GM18873 (cell line): ENCODE measurements around the gene TNFRSF9.
"Not testable (repeated sequence)": the region's sequence is repeated elsewhere in the genome, so short reads cannot be mapped to it uniquely, and the experiment has no call there.

Experiments
- ATAC-seq: cut with Tn5 transposase; IDR thresholded peaks from one replicate; pipeline ENCODE4 v1.9.1; 2021; ENCODE audit warnings: mild to moderate bottlenecking, moderate library complexity, moderate number of reproducible peaks; ENCODE audit not compliant: unreplicated experiment, low FRiP score

The TNFRSF9 gene

DNA sequence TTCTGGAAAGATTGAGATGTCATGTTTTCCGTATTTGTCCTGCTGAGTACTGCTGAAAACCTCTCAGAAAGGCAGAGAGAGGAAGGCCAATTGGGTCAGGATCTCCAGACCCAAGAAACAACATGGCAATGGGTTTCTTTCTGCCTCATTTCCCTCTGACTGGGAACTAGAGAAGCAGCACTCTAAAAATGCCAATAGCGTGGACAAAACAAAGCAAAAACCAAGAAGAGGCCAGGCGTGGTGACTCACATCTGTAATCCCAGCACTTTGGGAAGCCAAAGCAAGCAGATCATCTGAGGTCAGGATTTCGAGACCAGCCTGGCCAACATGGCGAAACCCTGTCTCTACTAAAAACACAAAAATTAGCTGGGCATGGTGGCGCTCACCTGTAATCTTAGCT lies 18.3 kb downstream of the TNFRSF9 start:
- ATAC-seq: no peak

GRCh38 chr1:7921796-7922195 lies 18.8 kb downstream of the TNFRSF9 start:
- ATAC-seq: no peak

DNA sequence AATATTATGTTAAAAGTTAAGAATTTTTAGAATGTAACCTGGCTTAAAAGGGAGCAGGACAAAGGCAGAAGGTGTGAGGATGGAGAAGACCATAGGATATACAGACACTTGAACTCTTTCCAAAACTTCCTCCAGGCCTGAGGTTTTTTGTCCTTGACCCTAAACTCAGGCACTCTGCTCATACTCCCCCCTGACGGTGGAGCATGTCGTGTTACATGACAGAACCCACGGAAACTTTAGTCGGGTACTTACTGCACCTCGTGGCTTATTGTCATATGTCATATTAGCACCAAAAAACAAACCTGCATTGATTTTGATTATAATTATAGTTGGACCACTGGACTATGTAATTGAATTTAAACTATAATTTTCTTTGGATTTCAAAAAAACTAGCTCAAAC lies 20.8 kb downstream of the TNFRSF9 start:
- ATAC-seq: no peak

DNA sequence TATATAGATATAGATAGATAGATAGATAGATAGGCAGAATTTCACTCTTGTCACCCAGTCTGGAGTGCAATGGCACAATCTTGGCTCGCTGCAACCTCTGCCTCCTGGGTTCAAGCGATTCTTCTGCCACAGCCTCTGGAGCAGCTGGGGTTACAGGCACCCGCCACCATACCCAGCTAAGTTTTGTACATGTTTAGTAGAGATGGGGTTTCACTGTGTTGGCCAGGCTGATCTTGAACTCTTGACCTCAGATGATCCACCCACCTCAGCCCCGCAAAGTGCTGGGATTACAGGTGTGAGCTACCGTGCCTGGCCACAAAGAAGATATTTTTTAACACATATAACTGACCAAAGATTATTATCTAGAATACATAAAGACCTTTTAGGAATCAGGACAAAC lies 22.7 kb downstream of the TNFRSF9 start:
- not testable (repeated sequence) for ATAC-seq

DNA sequence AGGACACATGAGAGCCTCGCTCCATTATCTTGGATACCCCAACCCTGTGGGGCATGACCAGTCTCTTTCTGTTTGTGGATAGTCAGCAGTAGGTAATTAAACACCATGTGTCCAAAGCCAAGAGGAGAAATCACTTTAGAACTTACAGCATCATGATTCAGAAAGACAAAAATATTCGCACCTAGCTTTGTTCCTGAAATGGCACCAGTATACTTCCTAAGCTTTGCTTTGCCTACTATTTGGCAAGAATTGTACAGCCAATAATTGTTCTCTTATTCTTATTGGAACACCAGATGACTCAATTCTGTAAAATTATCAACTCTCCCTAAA lies 24.2 kb downstream of the TNFRSF9 start:
- ATAC-seq: no peak

DNA sequence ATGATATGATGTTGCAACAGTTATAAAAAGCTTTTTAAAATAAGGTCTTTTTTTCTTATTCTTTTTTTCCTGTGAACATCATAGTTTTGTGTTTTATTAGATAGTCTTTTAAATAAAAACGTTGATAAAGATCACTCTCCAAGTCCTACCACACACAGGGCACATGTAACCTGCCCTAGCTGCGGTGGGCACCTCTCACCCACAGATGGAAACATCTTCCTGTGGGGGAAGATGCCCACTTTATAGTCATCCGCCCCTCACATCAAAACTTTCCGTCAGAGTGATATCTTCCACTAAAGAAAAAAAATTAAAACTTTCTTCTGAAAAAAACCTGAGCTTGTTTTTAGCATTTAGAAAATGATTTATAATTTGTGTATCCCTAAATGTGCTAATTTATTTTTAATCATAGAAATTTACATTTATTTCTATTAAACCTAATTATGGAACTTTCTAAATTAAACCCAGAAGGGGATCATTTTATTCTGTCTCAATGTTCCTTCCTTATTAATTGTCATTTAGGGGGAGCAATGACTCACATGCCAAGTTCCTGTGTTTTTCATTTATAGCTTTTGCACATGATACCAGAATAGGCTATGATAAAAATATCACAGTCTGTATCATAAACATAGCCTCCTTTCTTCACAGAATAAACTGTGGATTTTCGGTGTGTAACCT lies 24.7 kb downstream of the TNFRSF9 start:
- no peak for ATAC-seq

DNA sequence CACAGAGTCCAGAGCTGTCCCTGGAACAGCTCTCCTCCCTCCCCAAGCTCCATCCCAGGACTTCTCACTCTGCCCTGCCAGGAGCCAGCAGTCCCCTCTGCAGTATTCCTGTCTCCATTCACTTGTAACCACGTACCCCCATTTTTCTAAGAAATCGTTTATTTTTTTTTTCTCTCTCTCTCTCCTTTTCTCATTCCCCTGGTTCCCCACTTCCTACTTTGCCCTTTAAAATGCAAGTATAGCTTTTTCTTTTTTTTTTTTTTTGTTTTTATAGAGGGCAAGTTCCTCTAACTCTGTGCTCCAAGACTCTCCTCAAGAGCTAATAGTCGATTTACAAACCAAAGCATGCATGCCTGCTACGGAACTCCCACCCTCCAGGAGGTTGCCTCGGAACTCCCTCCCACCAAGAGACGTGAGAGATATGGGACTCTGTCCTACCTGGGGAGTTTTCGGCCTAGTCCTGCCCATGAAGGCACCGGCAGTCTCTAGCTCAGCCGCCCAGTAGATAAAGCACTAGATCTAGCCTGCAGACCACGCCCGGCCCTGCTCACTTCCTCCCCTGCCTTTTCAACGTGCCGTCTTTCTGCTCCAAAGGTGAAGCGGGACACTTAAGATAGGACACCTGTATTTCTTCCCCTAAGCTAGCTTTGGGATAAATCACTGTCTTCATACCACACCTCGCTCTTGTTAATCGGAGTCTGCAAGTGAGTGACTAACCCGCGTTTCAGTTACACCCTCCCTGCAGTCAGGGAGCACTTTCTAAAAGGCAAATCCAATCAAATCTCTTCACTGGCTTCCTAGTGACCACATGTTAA lies 27.7 kb downstream of the TNFRSF9 start:
- no peak for ATAC-seq

- ATAC-seq: no peak
Observed at GRCh38 chr1:7912145-7912544, 28.5 kb downstream of the TNFRSF9 start.

DNA sequence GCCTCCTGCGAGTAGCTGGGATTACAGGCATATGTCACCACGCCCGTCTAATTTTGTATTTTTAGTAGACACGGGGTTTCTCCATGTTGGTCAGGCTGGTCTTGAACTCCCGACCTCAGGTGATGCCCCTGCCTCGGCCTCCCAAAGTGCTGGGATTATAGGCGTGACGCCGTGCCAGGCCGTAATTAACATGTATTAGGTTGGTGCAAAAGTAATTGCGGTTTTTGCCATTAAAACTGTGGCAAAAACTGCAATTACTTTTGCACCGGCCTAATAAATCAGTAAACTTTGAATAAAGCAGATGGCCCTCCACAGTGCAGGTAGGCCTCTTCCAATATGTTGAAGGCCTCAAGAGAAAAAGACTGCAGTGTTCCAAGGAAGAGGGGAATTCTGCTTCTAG lies 35.4 kb downstream of the TNFRSF9 start:
- no peak for ATAC-seq

DNA sequence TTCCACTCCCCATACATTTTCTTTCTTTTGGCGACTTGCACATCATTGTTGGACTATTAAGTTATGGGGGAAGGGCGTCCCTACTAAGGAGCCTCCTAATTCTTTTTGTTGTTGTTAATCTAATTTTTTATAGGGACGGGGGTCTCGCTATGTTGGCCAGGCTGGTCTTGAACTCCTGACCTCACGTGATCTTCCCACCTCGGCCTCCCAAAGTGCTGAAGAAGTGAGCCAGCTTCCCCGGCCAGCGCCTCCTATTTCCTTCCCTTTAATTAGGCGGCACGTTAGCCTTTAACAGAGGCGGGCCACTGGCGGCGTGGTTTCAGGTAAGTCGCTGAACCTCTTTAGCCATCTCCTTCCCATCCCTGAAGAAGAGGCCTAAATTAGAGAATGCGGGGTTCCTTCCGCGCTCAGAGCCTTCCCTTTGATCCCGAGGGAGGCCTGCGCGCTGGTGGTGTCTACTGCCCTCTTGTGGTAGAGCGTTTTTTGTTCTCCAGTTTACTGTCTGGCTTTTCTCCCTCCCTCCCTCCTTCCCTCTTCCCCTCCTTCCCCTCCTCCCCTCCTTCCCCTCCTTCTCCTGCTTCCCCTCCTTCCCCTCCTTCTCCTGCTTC lies 38.1 kb downstream of the TNFRSF9 start:
- ATAC-seq: no peak

DNA sequence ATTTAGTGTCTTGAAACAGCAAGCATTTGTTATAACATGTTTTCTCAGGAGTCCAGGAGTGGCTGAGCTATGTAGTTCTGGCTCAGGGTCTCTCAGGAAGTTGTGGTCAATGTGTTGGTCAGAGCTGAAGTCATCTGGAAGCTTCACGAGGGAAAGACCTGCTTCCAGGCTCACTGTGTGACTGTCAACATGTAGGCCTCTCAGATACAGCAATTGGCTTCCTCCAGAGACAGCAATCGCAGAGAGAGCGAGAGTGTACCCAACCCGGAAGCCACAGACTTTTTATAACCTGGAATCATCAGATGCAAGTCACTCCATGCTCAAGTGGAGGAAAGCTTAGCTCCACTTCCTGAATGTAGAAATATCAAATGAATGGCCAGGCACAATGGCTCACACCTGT lies 40.9 kb downstream of the TNFRSF9 start:
- no peak for ATAC-seq

- ATAC-seq: no peak
Observed at GRCh38 chr1:7898962-7899361, 41.7 kb downstream of the TNFRSF9 start.

DNA sequence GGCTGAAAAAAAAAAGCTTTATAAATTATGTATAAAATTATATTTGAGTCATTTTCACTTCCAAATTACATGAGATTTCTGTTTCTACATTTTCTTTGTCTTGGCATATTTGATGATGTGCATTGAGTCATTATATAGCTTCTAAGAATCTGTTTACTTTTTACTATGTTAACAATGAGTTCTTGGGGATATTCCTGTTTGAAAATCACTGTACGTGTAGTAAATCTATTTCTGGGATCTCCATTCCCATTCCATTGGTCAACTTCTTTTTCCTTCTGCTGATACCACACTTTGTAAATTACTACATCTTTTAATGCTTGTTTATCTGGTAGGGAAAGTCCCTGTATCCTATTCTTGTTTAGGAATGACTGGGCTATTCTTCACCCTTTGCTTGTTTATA lies 43.6 kb downstream of the TNFRSF9 start:
- ATAC-seq: no peak

GRCh38 chr1:7893529-7894180 lies 47.0 kb downstream of the TNFRSF9 start:
- no peak for ATAC-seq

- no peak for ATAC-seq
Observed at GRCh38 chr1:7891804-7892203, 48.8 kb downstream of the TNFRSF9 start.

DNA sequence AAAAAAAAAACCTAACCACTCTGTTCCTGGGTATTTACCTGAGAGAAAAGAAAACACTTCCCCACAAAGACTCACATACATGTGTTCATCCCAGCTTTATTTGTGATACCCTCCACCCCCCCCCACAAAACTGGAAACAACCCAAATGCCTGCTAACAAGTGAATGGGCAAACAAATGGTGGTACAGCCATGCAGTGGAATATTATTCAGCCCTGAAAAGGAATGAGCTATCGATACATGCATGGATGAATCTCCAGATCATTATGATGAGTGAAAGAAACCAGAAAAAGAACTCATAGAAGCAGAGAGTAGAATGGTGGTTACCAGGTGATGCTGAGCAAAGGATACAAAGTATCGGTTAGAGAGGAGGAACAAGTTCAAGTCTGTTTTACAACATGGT lies 49.8 kb downstream of the TNFRSF9 start:
- no peak for ATAC-seq

DNA sequence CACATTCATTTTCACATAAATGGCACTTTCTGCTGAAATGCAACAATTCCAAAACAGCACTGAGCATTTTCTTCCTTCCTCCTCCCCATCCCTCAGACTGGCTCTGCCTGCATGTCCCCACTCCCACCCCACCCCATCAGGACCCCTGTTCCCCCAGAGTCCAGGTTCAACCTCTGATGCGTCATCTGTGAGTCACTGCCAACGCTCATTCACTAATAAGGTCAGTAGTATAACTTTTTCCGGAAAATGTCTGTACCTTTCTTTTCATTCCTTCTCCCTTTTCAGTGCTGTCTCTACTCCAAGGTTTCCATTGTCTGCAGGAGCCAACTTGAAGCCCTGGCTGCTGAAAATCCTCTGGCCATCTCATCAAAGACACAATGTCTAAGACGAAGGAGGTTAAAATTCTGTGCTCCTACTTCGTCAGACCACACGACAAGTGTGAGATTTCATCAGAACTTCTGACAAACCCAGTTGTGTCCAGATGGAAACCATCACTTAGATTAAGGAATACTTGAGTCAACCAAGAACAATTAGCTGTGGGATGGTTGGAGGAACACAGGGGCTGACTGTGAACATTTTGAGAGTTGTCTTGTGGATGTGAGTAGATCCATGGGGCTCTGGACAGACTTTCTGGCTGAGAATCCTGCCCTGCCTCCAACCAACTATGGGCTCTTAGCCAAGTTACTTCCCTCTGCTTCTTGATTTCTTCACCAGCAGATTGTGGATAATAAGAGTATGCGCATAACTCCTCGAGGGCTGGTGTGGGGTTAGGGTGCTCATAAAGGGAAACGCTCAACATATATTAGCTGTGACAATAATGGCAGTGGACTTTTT lies 52.2 kb downstream of the TNFRSF9 start:
- ATAC-seq: no peak

GRCh38 chr1:7886405-7886745 lies 54.3 kb downstream of the TNFRSF9 start:
- ATAC-seq: no peak

- no peak for ATAC-seq
Observed at GRCh38 chr1:7885513-7886404, 54.9 kb downstream of the TNFRSF9 start.

DNA sequence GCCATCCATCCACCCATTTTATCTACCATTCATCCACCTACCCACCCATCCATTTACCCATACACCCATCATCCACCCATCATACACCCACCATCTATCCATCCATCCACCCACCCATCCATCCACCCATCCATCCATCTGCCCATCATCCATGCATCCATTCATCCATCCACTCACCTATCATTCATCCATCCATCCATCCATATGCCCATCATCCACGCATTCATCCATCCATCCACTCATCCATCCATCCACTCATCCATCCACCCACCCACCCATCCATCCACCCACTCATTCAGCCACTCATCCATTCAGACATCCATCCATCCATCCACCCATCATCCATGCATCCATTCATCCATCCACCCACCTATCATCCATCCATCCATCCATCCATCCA lies 55.9 kb downstream of the TNFRSF9 start:
- no peak for ATAC-seq
